GM18507 (cell line): ENCODE measurements around the gene ANKAR.
"Not testable (repeated sequence)": the region's sequence is repeated elsewhere in the genome, so short reads cannot be mapped to it uniquely, and the experiment has no call there.

Source experiments
- DNase-seq: peaks from one replicate; pipeline ENCODE4 v3.0.0; 2011; ENCODE audit warnings: low read depth; ENCODE audit not compliant: insufficient read length; ENCODE audit errors: extremely low spot score
- FAIRE-seq: peaks from 2 replicates; lab custom pipeline; 2011; peaks lifted over from hg19 to GRCh38; lab: Jason Lieb, UNC

The ANKAR gene

GRCh38 chr2:189698020-189698887, 23.8 kb downstream of the ANKAR start:
- no peak for FAIRE-seq
- no peak for DNase-seq

- DNase-seq (no peak), FAIRE-seq (no peak)
Measured at GRCh38 chr2:189700681-189701080, 26.2 kb downstream of the ANKAR start.

GRCh38 chr2:189702071-189702470, 27.6 kb downstream of the ANKAR start:
- DNase-seq: no peak
- FAIRE-seq: no peak

GRCh38 chr2:189709501-189710221, 35.2 kb downstream of the ANKAR start:
- FAIRE-seq (no peak), DNase-seq (no peak)

- not testable (repeated sequence) for FAIRE-seq, DNase-seq
Measured at GRCh38 chr2:189717593-189717992, 43.1 kb downstream of the ANKAR start.

GRCh38 chr2:189719571-189719970, 45.1 kb downstream of the ANKAR start:
- no peak for DNase-seq
- no peak for FAIRE-seq

- FAIRE-seq: no peak
- no peak for DNase-seq
Measured at GRCh38 chr2:189723192-189723591, 48.7 kb downstream of the ANKAR start.
